ENCODE results near the gene SPCS1.

The SPCS1 gene

GRCh38 chr3:52685709-52686691 lies 19.9 kb upstream of the SPCS1 start, which contains the start of the genes GNL3 and PBRM1 (continued):
- no peak for TF ChIP-seq ZNF549 (tag by site-specific recombination; IDR thresholded peaks at IDR 0.05)
- TF ChIP-seq ZNF146 (tag by site-specific recombination; IDR thresholded peaks at IDR 0.05), result 0 out of 2 replicates have a peak, but pooled peaks have one; percentile 12
- peak; percentile 67 for TF ChIP-seq SP2 (tag by site-specific recombination; IDR thresholded peaks at IDR 0.05)
- TF ChIP-seq ZNF391 (tag by site-specific recombination; IDR thresholded peaks at IDR 0.05; ENCODE audit: borderline replicate concordance, low read depth), result 0 out of 2 replicates have a peak, but pooled peaks have one; percentile 55
- no peak for TF ChIP-seq ZNF704 (tag by site-specific recombination; IDR thresholded peaks at IDR 0.05)
- no peak for TF ChIP-seq WT1 (tag by site-specific recombination; IDR thresholded peaks at IDR 0.05)
- TF ChIP-seq ZNF521 (tag by site-specific recombination; IDR thresholded peaks at IDR 0.05), result no peak
- TF ChIP-seq ZNF645 (tag by site-specific recombination; IDR thresholded peaks at IDR 0.05), result no peak
- no peak for TF ChIP-seq MEIS1 (CRISPR knock-in tag; IDR thresholded peaks at IDR 0.05; ENCODE audit: borderline replicate concordance)
- no peak for TF ChIP-seq ZNF311 (tag by site-specific recombination; IDR thresholded peaks at IDR 0.05; ENCODE audit: borderline replicate concordance)
- TF ChIP-seq ZNF580 (tag by site-specific recombination; IDR thresholded peaks at IDR 0.05), result no peak
- no peak for TF ChIP-seq ZNF223 (tag by site-specific recombination; IDR thresholded peaks at IDR 0.05)
- TF ChIP-seq ZBTB20 (tag by site-specific recombination; IDR thresholded peaks at IDR 0.05), result no peak; the same call in 1 of the 2 replicates
- TF ChIP-seq ZFP3 (tag by site-specific recombination; IDR thresholded peaks at IDR 0.05; ENCODE audit: low read depth), result no peak
- peak; percentile 46; the same call in 1 of the 2 replicates for TF ChIP-seq ZNF76 (tag by site-specific recombination; IDR thresholded peaks at IDR 0.05; ENCODE audit: borderline replicate concordance, low read depth)
- no peak for TF ChIP-seq ZNF248 (tag by site-specific recombination; IDR thresholded peaks at IDR 0.05)
- TF ChIP-seq ZBTB6 (tag by site-specific recombination; IDR thresholded peaks at IDR 0.05), result no peak
- TF ChIP-seq ZNF132 (tag by site-specific recombination; IDR thresholded peaks at IDR 0.05; ENCODE audit: borderline replicate concordance), result no peak
- no peak for TF ChIP-seq ZBTB44 (tag by site-specific recombination; IDR thresholded peaks at IDR 0.05)
- no peak for TF ChIP-seq ZNF544 (tag by site-specific recombination; IDR thresholded peaks at IDR 0.05)
- TF ChIP-seq SETDB1 (IDR thresholded peaks at IDR 0.05; ENCODE audit: insufficient read length, low read length), result no peak
- peak; percentile 54 for TF ChIP-seq ZNF518A (tag by site-specific recombination; conservative IDR thresholded peaks at IDR 0.05; ENCODE audit: low read depth)
- TF ChIP-seq ZNF548 (tag by site-specific recombination; IDR thresholded peaks at IDR 0.05), result no peak
- peak; percentile 89 for TF ChIP-seq ZNF639 (tag by site-specific recombination; IDR thresholded peaks at IDR 0.05)
- TF ChIP-seq ZNF362 (tag by site-specific recombination; IDR thresholded peaks at IDR 0.05), result no peak

Data from HEK293 (cell line).